Frontal cortex (tissue), 4 donors: ENCODE measurements around the gene LRRC4C. TPM values are rescaled to one million over a fixed set of nuclear protein-coding genes. Genes with fewer than 3 reads are reported as not detected.

Source experiments
- DNase-seq, 2 donors: peaks; one replicate each; pipeline ENCODE4 v3.0.0; 2012; ENCODE audit warnings: low spot score in 2 of 2
- FAIRE-seq: peaks from 2 replicates; lab custom pipeline; 2012; peaks lifted over from hg19 to GRCh38; lab: Jason Lieb, UNC
- total RNA-seq: library from RNA; depleted of rRNA; stranded (reverse); fragments of >200 nt; gene quantifications from one replicate; pipeline ENCODE4 v1.2.3, GENCODE V29; 2014
- donor health status: control.
- donor health status: control.
- donor health status: control.

The LRRC4C gene
- total RNA-seq, 1 donor from 2014 or later: 90.5 TPM

GRCh38 chr11:41175304-41175972 lies 284.0 kb downstream of the LRRC4C start:
- FAIRE-seq: no peak
- DNase-seq: no peak

- DNase-seq (no peak), FAIRE-seq (no peak)
Measured at GRCh38 chr11:41146326-41146725, 313.1 kb downstream of the LRRC4C start.

GRCh38 chr11:41145420-41145819 lies 314.0 kb downstream of the LRRC4C start:
- no peak for FAIRE-seq
- DNase-seq: no peak

DNA sequence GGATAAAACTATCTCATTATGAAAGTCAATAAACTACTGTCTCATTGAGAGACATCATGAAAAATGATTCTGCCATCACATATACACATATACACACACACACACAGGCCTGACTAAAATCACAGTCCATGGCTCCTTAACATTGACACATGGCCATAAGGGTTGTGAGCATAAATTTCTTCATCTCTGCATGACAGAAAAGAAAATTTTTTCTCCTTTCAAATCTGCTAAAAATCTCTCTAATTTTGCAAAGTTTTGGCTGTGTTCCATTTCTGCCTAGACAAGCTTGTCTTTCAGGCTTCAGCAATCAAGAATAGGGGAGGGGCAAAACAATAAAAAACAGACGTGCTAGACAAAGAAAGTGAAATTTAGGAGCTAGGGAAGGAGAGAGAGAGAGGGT lies 324.5 kb downstream of the LRRC4C start:
- FAIRE-seq (no peak), DNase-seq (no peak)

- FAIRE-seq: no peak
Measured at GRCh38 chr11:41133023-41133422, 326.4 kb downstream of the LRRC4C start.

GRCh38 chr11:41121600-41121999 lies 337.9 kb downstream of the LRRC4C start:
- no peak for FAIRE-seq
- no peak for DNase-seq

More at GRCh38 chr11:41133023-41133422, 326.4 kb downstream of the LRRC4C start:
- no peak for DNase-seq

GRCh38 chr11:41119484-41119883 lies 340.0 kb downstream of the LRRC4C start:
- FAIRE-seq (no peak), DNase-seq (no peak)

DNA sequence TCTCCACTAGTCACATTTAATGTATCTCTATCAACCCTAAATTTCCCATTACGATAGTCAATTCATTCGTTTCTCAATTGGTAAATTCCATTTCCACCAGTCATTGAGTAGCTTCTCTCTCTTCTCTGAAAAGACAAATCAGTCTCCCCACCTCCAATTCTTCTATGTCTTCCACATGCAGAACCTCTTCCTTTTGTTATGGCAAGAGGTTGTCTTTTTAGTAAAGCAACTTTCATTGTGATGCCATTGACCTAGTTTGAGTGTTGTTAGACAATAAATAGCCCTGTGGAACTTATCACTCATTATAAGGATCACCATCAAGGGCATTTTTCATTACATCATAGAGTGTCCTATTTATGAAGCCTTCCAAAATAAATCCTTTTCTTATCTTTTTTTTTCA lies 340.9 kb downstream of the LRRC4C start:
- DNase-seq: no peak
- FAIRE-seq: no peak

DNA sequence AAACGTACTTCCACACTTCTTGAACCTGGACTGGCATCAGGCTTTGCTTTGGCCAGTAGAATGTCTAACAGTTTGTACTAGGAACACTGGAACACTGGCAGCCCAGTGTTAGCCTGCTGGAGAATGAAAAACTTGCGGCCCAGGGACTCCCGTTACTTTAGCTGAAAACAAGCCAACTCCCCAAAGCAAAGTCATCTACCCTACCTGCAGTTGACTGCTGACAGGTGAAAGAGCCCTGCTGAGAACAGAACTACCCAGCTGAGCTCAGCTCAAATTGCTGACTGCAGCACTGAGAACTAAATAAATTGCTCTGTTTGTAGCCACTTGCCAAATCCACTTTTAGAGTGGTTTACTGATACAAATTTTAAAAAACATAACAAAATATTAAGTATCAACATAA lies 342.5 kb downstream of the LRRC4C start:
- DNase-seq: no peak
- FAIRE-seq: no peak

- no peak for FAIRE-seq
- DNase-seq: no peak
Measured at GRCh38 chr11:41115066-41115465, 344.4 kb downstream of the LRRC4C start.

DNA sequence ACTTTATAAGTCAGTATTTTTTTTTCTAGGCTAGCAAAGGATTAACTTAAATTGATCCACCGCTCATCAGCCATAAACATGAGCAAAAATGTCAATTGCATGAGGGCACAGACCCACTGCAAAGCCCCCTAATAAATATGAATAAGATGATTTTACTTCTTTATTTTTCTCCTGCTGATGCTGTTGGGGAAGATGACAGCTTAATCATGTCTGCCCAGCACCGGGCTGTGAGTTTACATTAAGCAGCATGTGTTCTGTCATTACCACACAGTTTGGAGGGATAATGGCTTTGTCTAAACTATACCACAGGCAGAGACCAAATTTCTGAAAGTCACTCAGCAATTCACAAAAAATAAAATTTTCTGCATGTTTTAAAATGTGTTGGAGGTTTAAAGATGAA lies 346.3 kb downstream of the LRRC4C start:
- DNase-seq: no peak
- no peak for FAIRE-seq

GRCh38 chr11:41110527-41110926 lies 348.9 kb downstream of the LRRC4C start:
- no peak for FAIRE-seq
- no peak for DNase-seq

- DNase-seq: no peak
- FAIRE-seq: no peak
Measured at GRCh38 chr11:41102471-41102870, 357.0 kb downstream of the LRRC4C start.

- FAIRE-seq: no peak
Measured at GRCh38 chr11:41099654-41100053, 359.8 kb downstream of the LRRC4C start.

DNA sequence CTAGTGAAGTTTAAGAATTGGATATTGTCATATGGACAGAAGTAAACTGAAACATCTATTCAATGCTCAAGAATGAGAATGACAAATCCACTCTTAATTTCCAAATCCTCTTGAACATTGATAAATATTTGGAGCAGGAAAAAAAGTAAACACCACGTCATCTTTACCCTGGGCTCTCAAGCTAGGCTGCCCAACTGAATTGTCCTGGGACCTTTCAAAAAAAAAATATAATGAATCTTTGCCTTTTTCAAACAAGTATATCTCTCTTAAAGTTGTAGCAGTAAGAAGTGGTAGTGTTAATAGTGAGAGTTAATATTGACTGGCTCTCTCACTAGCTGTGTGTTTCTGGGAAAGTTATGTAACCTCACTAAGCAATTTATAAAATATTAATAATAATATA lies 374.3 kb downstream of the LRRC4C start:
- DNase-seq: no peak
- no peak for FAIRE-seq

More at GRCh38 chr11:41099654-41100053, 359.8 kb downstream of the LRRC4C start:
- DNase-seq: no peak

- FAIRE-seq (no peak), DNase-seq (no peak)
Measured at GRCh38 chr11:41081756-41082285, 377.6 kb downstream of the LRRC4C start.

DNA sequence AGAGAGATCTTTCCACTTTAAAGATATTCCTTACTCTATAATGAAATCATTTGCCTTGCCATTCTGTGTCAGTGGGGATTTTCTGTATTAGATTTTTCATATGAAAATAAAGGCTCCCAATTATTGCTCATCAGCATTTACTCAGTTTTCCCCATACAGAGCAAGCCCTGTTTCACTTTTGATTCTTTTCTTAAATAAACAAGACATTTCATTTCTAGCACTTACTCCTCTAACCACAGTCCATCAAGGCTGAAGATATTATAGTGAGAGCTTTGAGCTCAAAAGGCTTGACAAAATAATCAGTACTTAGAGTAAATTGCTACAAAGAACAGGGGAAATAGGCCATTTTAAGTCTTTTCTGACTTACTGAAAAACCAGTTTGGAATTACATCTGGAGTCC lies 385.1 kb downstream of the LRRC4C start:
- DNase-seq: no peak
- FAIRE-seq: no peak

DNA sequence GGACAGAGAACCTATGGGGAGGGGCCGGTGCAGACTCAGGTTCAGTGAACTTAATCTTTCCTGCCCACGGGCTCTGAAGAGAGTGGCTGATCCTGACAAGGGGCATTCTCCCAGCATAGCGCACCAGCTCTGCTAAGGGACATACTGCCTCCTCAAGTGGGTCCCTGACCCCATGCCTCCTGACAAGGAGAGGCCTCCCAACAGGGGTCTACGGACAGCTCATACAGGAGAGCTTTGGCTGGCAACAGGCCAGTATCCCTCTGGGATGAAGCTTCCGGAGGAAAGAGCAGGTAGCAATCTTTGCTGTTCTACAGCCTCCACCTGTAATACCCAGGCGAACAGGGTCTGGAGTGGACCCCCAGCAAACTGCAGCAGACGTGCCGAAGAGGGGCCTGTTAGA lies 394.0 kb downstream of the LRRC4C start:
- FAIRE-seq (no peak), DNase-seq (no peak)

DNA sequence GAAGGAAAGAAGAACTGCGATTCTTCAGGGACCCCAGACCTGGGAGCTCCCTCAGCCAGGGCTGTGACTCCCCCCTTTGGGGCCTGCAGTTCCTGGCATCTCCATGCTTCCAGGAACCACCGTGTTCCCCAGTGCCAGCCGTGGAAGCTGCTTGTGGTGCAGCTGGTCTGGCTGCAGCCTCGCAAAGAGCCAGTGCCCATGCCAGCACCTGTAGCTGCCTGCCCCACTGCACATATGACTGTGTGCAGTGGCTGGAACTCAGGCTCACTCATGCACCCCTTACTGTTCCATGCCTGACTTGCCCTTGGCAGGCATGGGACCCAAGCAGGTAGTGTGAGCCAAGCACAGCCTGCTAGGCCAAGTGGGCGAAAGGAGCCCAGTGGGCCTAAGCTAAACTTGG lies 401.3 kb downstream of the LRRC4C start:
- FAIRE-seq (no peak), DNase-seq (no peak)

- no peak for FAIRE-seq
- no peak for DNase-seq
Measured at GRCh38 chr11:41056892-41057569, 402.4 kb downstream of the LRRC4C start.

GRCh38 chr11:41053894-41054293 lies 405.6 kb downstream of the LRRC4C start:
- no peak for DNase-seq
- no peak for FAIRE-seq
